ENCODE results near the gene TM7SF2. TPM values are rescaled to one million over a fixed set of nuclear protein-coding genes. Genes with fewer than 3 reads are reported as not detected.
A peak's percentile ranks its signal among the peaks of the same experiment; 100 is the strongest.
"Not testable (repeated sequence)": the region's sequence is repeated elsewhere in the genome, so short reads cannot be mapped to it uniquely, and the experiment has no call there.

TM7SF2 gene
- total and polyA plus RNA-seq, 5 donors, result 45.7 to 91.5 (median 58.9) TPM

- no peak overlapping the region for H3K4me3 ChIP-seq (ENCODE audit: low read length)
- 93% methylated on average over 21 of the region's 21 CpGs for WGBS
- DNase-seq, result peak in 1 of 3 donors; percentile 53
These were observed 3.9 kb downstream of the TM7SF2 start for GRCh38 chr11:65115361-65116082.

GRCh38 chr11:65116370-65117205, 4.9 kb downstream of the TM7SF2 start:
- no peaks in the 10 kb centered on the region for H3K4me1 ChIP-seq (ENCODE audit: control insufficient read depth, insufficient read depth, low read length)
- ATAC-seq (peak; percentile 0), DNase-seq (peak; percentile 38 to 72 (median 67))
- intact Hi-C loops (cut with DNase I), result loop anchor here in 2 of 4 donors (10.0 kb wide), 3 partner anchors 92 to 332 kb away; partner anchors contain the start of genes CDC42BPG (in 1 of the 2) and SNX15 (in 1 of the 2)
- peak overlapping the region; percentile 57 for H3K4me3 ChIP-seq (ENCODE audit: low read length)
- WGBS, result 22% methylated on average over 68 of the region's 68 CpGs
- H3K9me3 ChIP-seq (ENCODE audit: control insufficient read depth, low read length), result no peaks in the 10 kb centered on the region
- H3K27me3 ChIP-seq (ENCODE audit: control insufficient read depth, insufficient read depth), result no peaks in the 10 kb centered on the region
- H3K27ac ChIP-seq (ENCODE audit: low read length), result peak overlapping the region; percentile 48

More at GRCh38 chr11:65115361-65116082, 3.9 kb downstream of the TM7SF2 start:
- Histone ChIP-seq H3K4me1 (ENCODE audit: control insufficient read depth, insufficient read depth, low read length) (no peaks in the 10 kb centered on the region), H3K9me3 (ENCODE audit: control insufficient read depth, low read length) (no peaks in the 10 kb centered on the region), H3K27me3 (ENCODE audit: control insufficient read depth, insufficient read depth) (no peaks in the 10 kb centered on the region), H3K27ac (ENCODE audit: low read length) (no peak overlapping the region)
- no peak for ATAC-seq
- intact Hi-C loops (cut with DNase I), result loop anchor here in 2 of 4 donors (10.0 kb wide), 3 partner anchors 91 to 331 kb away; partner anchors contain the start of genes CDC42BPG (in 1 of the 2) and SNX15 (in 1 of the 2)

- under 1% methylated on average over 89 of the region's 89 CpGs for WGBS
- DNase-seq (peak; percentile 100), ATAC-seq (peak; percentile 86 to 88)
- Histone ChIP-seq H3K4me3 (ENCODE audit: low read length) (peak within 1 kb of the TSS; percentile 57), H3K4me1 (ENCODE audit: control insufficient read depth, insufficient read depth, low read length) (no peaks in the 10 kb centered on the region), H3K9me3 (ENCODE audit: control insufficient read depth, low read length) (no peaks in the 10 kb centered on the region), H3K27me3 (ENCODE audit: control insufficient read depth, insufficient read depth) (no peaks in the 10 kb centered on the region), H3K27ac (ENCODE audit: low read length) (peak within 1 kb of the TSS; percentile 48)
- intact Hi-C loops (cut with DNase I), result loop anchor here in 2 of 4 donors (10.0 kb wide), 3 partner anchors 93 to 333 kb away; partner anchors contain the start of genes CDC42BPG (in 1 of the 2) and SNX15 (in 1 of the 2)
These were observed 5.8 kb downstream of the TM7SF2 start, which contains the start of gene ZNHIT2 for GRCh38 chr11:65117206-65118096. Gene ZNHIT2 (minus strand): TSS chr11:65117701. CDS start chr11:65117653, 48 bp downstream.

DNA sequence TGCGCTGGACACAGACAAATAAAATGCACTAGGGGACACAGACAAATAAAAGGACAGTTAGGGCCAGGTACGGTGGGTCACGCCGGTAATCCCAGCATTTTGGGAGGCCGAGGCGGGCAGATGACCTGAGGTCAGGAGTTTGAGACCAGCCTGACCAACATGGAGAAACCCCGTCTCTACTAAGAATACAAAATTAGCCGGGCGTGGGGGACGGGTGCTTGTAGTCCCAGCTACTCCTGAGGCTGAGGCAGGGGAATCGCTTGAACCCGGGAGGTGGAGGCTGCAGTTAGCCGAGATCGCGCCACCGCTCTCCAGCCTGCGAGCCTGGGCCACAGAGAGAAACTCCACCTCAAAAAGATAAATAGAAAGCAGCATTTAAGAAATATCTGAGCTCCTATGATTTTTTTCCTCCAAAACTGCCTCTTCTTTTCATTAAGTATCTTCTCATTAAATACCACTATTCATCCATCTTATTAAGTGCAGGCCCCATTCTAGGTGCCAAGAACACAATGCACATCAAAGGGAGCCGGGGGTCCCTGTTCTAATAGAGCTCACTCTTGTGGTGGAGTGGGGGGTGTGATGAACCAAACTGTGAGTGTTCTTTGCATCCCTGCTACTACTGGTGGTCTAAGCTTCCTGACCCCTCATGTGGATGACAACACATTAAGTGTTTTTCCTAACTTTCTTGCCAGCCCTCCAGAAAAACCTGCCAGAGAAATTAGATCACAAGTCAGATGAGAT, 6.6 kb downstream of the TM7SF2 start:
- ATAC-seq, result no peak
- H3K4me1 ChIP-seq (ENCODE audit: control insufficient read depth, insufficient read depth, low read length), result no peaks in the 10 kb centered on the region
- intact Hi-C loops (cut with DNase I), result loop anchor here in 2 of 4 donors (10.0 kb wide), 3 partner anchors 93 to 333 kb away; partner anchors contain the start of genes CDC42BPG (in 1 of the 2) and SNX15 (in 1 of the 2)
- no peak overlapping the region for H3K27ac ChIP-seq (ENCODE audit: low read length)
- peak in 1 of 3 donors; percentile 68 for DNase-seq
- no peak overlapping the region for H3K4me3 ChIP-seq (ENCODE audit: low read length)
- H3K9me3 ChIP-seq (ENCODE audit: control insufficient read depth, low read length), result no peaks in the 10 kb centered on the region
- 82% methylated on average over 18 of the region's 18 CpGs for WGBS
- no peaks in the 10 kb centered on the region for H3K27me3 ChIP-seq (ENCODE audit: control insufficient read depth, insufficient read depth)

DNA sequence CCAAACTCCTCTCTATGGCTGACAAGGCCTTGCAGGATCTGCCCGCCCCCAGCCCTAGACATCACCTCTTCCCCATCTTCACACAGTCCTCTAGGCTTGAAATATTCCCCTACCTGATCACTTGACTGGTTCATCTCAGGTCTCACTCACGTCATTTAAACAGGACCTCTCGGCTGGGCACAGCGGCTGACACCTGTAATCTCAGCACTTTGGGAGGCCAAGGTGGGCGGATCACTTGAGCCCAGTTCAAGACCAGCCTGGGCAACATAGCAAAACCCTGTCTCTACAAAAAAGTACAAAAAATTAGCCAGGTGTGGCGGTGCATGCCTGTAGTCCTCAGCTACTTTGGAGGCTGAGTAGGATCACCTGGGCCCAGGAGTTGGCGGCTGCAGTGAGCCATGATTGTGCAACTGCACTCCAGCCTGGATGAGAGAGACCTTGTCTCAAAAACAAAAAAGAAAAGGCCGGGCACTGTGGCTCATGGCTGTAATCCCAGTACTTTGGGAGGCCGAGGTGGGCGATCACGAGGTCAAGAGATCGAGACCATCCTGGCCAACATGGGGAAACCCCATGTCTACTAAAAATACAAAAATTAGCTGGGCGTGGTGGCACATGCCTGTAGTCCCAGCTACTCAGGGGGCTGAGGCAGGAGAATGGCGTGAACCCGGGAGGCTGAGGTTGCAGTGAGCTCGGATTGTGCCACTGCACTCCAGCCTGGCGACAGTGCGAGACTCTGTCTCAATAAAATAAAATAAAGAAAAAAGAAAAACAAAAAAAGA, 7.4 kb downstream of the TM7SF2 start:
- not testable (repeated sequence) for H3K27ac ChIP-seq (ENCODE audit: low read length); H3K4me1 ChIP-seq (ENCODE audit: control insufficient read depth, insufficient read depth, low read length); H3K9me3 ChIP-seq (ENCODE audit: control insufficient read depth, low read length); H3K27me3 ChIP-seq (ENCODE audit: control insufficient read depth, insufficient read depth); ATAC-seq; H3K4me3 ChIP-seq (ENCODE audit: low read length)
- 89% methylated on average over 18 of the region's 18 CpGs for WGBS
- intact Hi-C loops (cut with DNase I), result loop anchor here in 2 of 4 donors (10.0 kb wide), 3 partner anchors 94 to 334 kb away; partner anchors contain the start of genes CDC42BPG (in 1 of the 2) and SNX15 (in 1 of the 2)
- peak in 2 of 3 donors; percentile 34 to 50 for DNase-seq

GRCh38 chr11:65119670-65119995, 8.0 kb downstream of the TM7SF2 start:
- Histone ChIP-seq H3K27ac (ENCODE audit: low read length) (no peak overlapping the region), H3K9me3 (ENCODE audit: control insufficient read depth, low read length) (no peaks in the 10 kb centered on the region), H3K4me3 (ENCODE audit: low read length) (no peak overlapping the region), H3K4me1 (ENCODE audit: control insufficient read depth, insufficient read depth, low read length) (no peaks in the 10 kb centered on the region), H3K27me3 (ENCODE audit: control insufficient read depth, insufficient read depth) (no peaks in the 10 kb centered on the region)
- ATAC-seq (no peak), DNase-seq (no peak)
- intact Hi-C loops (cut with DNase I), result loop anchor here in 2 of 4 donors (10.0 kb wide), 3 partner anchors 95 to 335 kb away; partner anchors contain the start of genes CDC42BPG (in 1 of the 2) and SNX15 (in 1 of the 2)

GRCh38 chr11:65120831-65121230, 9.2 kb downstream of the TM7SF2 start:
- intact Hi-C loops (cut with DNase I), result loop anchor here in 1 of 4 donors (5.0 kb wide), 1 partner anchor 109 kb away; the partner anchor contains the start of gene ARL2
- Histone ChIP-seq H3K27ac (ENCODE audit: low read length) (no peak overlapping the region), H3K4me1 (ENCODE audit: control insufficient read depth, insufficient read depth, low read length) (no peaks in the 10 kb centered on the region), H3K27me3 (ENCODE audit: control insufficient read depth, insufficient read depth) (no peaks in the 10 kb centered on the region), H3K9me3 (ENCODE audit: control insufficient read depth, low read length) (no peaks in the 10 kb centered on the region), H3K4me3 (ENCODE audit: low read length) (peak overlapping the region; percentile 77)
- DNase-seq, result peak in 1 of 3 donors; percentile 4
- ATAC-seq, result no peak
- WGBS, result 72% methylated on average over 3 of the region's 3 CpGs

DNA sequence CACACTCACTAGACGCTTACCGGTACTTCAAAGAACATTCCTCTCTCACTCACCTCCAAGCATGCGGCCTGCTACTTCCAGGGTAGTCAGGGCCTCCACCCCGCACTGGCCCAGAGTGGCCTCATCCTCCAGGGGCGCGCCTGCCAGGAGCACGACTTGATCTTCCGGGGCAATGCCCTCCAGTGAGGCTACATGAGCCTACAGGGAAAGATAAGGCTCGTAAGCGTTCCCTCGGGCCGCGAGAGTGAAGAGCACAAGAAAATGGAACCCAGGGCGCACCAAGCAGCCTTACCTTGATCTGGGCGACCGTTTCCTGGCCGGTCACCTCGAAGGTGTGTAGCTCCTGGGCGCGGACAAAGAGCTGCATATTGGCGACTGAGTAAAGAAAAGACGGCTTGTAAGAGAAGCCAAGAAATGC, 9.8 kb downstream of the TM7SF2 start:
- no peaks in the 10 kb centered on the region for H3K4me1 ChIP-seq (ENCODE audit: control insufficient read depth, insufficient read depth, low read length)
- intact Hi-C loops (cut with DNase I), result loop anchor here in 1 of 4 donors (5.0 kb wide), 1 partner anchor 109 kb away; the partner anchor contains the start of gene ARL2
- no peaks in the 10 kb centered on the region for H3K27me3 ChIP-seq (ENCODE audit: control insufficient read depth, insufficient read depth)
- peak overlapping the region; percentile 77 for H3K4me3 ChIP-seq (ENCODE audit: low read length)
- H3K9me3 ChIP-seq (ENCODE audit: control insufficient read depth, low read length), result no peaks in the 10 kb centered on the region
- 2% methylated on average over 22 of the region's 22 CpGs for WGBS
- DNase-seq (peak in 2 of 3 donors; percentile 52 to 57), ATAC-seq (peak in 1 of 2 donors; percentile 2)
- H3K27ac ChIP-seq (ENCODE audit: low read length), result peak overlapping the region; percentile 84

Data from right cardiac atrium (tissue), 5 donors.